Midbrain (tissue), 1 donor: ENCODE measurements around the gene IDUA.

ENCODE experiments used
- DNase-seq: peaks from one replicate; lab custom pipeline; 2025; lab: John Stamatoyannopoulos, UW

The IDUA gene

GRCh38 chr4:956531-957230 lies 30.2 kb upstream of the IDUA start:
- DNase-seq, result no peak

GRCh38 chr4:957231-957580 lies 29.6 kb upstream of the IDUA start:
- no peak for DNase-seq

GRCh38 chr4:957581-958313 lies 29.1 kb upstream of the IDUA start:
- no peak for DNase-seq

GRCh38 chr4:958314-958665 lies 28.6 kb upstream of the IDUA start:
- no peak for DNase-seq

GRCh38 chr4:958696-959337 lies 28.0 kb upstream of the IDUA start:
- DNase-seq, result no peak

GRCh38 chr4:959338-960139 lies 27.3 kb upstream of the IDUA start:
- DNase-seq, result no peak

GRCh38 chr4:960140-960635 lies 26.7 kb upstream of the IDUA start:
- no peak for DNase-seq

GRCh38 chr4:960636-961350 lies 26.1 kb upstream of the IDUA start:
- no peak for DNase-seq

GRCh38 chr4:961351-962230 lies 25.3 kb upstream of the IDUA start:
- no peak for DNase-seq

- no peak for DNase-seq
Measured at GRCh38 chr4:962231-963208, 24.3 kb upstream of the IDUA start.

- no peak for DNase-seq
Measured at GRCh38 chr4:963276-964225, 23.3 kb upstream of the IDUA start.

- no peak for DNase-seq
Measured at GRCh38 chr4:964346-965025, 22.4 kb upstream of the IDUA start.

- no peak for DNase-seq
Measured at GRCh38 chr4:965048-965765, 21.6 kb upstream of the IDUA start.

GRCh38 chr4:965766-966134 lies 21.1 kb upstream of the IDUA start:
- no peak for DNase-seq

GRCh38 chr4:966266-967112 lies 20.4 kb upstream of the IDUA start:
- no peak for DNase-seq
